ES-I3 (cell line): ENCODE data around the gene ERICH4.
"Not testable (repeated sequence)": the region's sequence is repeated elsewhere in the genome, so short reads cannot be mapped to it uniquely, and the experiment has no call there.

Experiments used
- H3K36me3 ChIP-seq: 2 replicates; pipeline ENCODE4 v1.6.1; 2013; ENCODE audit warnings: mild to moderate bottlenecking, low read length, control low read depth, moderate library complexity; ENCODE audit not compliant: insufficient read depth
- H3K4me1 ChIP-seq: 2 replicates; pipeline ENCODE4 v1.6.1; 2013; ENCODE audit warnings: mild to moderate bottlenecking, control low read depth, low read length; ENCODE audit not compliant: insufficient read depth
- H3K9ac ChIP-seq: 2 replicates; pipeline ENCODE4 v1.6.1; 2013; ENCODE audit warnings: low read depth, mild to moderate bottlenecking, low read length, moderate library complexity
- H3K9me3 ChIP-seq: 2 replicates; pipeline ENCODE4 v1.6.1; 2013; ENCODE audit warnings: mild to moderate bottlenecking, low read length, moderate library complexity; ENCODE audit not compliant: control insufficient read depth, insufficient read depth

Gene ERICH4

GRCh38 chr19:41408846-41409245 lies 34.1 kb upstream of the ERICH4 start:
- not testable (repeated sequence) for H3K9me3 ChIP-seq, H3K9ac ChIP-seq, H3K36me3 ChIP-seq
- H3K4me1 ChIP-seq: peaks cover 24% of the 10 kb centered on the region

- no peaks in the 10 kb centered on the region for H3K36me3 ChIP-seq
- H3K9ac ChIP-seq: no peak overlapping the region; the same call in 1 of the 2 replicates
- H3K9me3 ChIP-seq: no peaks in the 10 kb centered on the region
- peaks cover 24% of the 10 kb centered on the region for H3K4me1 ChIP-seq
Observed at GRCh38 chr19:41409288-41409687, 33.7 kb upstream of the ERICH4 start.

- H3K9me3 ChIP-seq: no peaks in the 10 kb centered on the region
- H3K36me3 ChIP-seq: no peaks in the 10 kb centered on the region; the same call in 1 of the 2 replicates
- peaks cover 24% of the 10 kb centered on the region for H3K4me1 ChIP-seq
- H3K9ac ChIP-seq: no peak overlapping the region
Observed at GRCh38 chr19:41410336-41411054, 32.5 kb upstream of the ERICH4 start.

GRCh38 chr19:41411100-41411967 lies 31.6 kb upstream of the ERICH4 start:
- Histone ChIP-seq H3K9me3 (no peaks in the 10 kb centered on the region), H3K9ac (no peak overlapping the region), H3K4me1 (peaks cover 24% of the 10 kb centered on the region), H3K36me3 (no peaks in the 10 kb centered on the region; the same call in 1 of the 2 replicates)

- Histone ChIP-seq H3K9ac (no peak overlapping the region), H3K9me3 (no peaks in the 10 kb centered on the region), H3K4me1 (peaks cover 22% of the 10 kb centered on the region), H3K36me3 (no peaks in the 10 kb centered on the region; the same call in 1 of the 2 replicates)
Observed at GRCh38 chr19:41411968-41412265, 31.0 kb upstream of the ERICH4 start.

GRCh38 chr19:41412953-41413352 lies 30.0 kb upstream of the ERICH4 start:
- Histone ChIP-seq H3K9ac (no peak overlapping the region), H3K9me3 (no peaks in the 10 kb centered on the region), H3K36me3 (no peaks in the 10 kb centered on the region; the same call in 1 of the 2 replicates), H3K4me1 (peaks cover 13% of the 10 kb centered on the region)

GRCh38 chr19:41413947-41414346 lies 29.0 kb upstream of the ERICH4 start:
- H3K4me1 ChIP-seq: peaks cover 7% of the 10 kb centered on the region
- H3K36me3 ChIP-seq: no peaks in the 10 kb centered on the region; the same call in 1 of the 2 replicates
- H3K9me3 ChIP-seq: no peaks in the 10 kb centered on the region
- H3K9ac ChIP-seq: no peak overlapping the region

GRCh38 chr19:41414461-41414860 lies 28.5 kb upstream of the ERICH4 start:
- peaks cover 2% of the 10 kb centered on the region for H3K4me1 ChIP-seq
- no peaks in the 10 kb centered on the region; the same call in 1 of the 2 replicates for H3K36me3 ChIP-seq

GRCh38 chr19:41415154-41415571 lies 27.8 kb upstream of the ERICH4 start:
- H3K36me3 ChIP-seq: peaks cover 1% of the 10 kb centered on the region
- H3K9ac ChIP-seq: no peak overlapping the region
- no peaks in the 10 kb centered on the region; the same call in 1 of the 2 replicates for H3K4me1 ChIP-seq
- H3K9me3 ChIP-seq: no peaks in the 10 kb centered on the region

More at GRCh38 chr19:41414461-41414860, 28.5 kb upstream of the ERICH4 start:
- Histone ChIP-seq H3K9ac (no peak overlapping the region), H3K9me3 (no peaks in the 10 kb centered on the region)

GRCh38 chr19:41416194-41416674 lies 26.7 kb upstream of the ERICH4 start:
- H3K36me3 ChIP-seq: peaks cover 4% of the 10 kb centered on the region

GRCh38 chr19:41420101-41420880 lies 22.7 kb upstream of the ERICH4 start:
- Histone ChIP-seq H3K9me3 (no peaks in the 10 kb centered on the region), H3K4me1 (no peaks in the 10 kb centered on the region; the same call in 1 of the 2 replicates), H3K9ac (no peak overlapping the region), H3K36me3 (peaks cover 4% of the 10 kb centered on the region)

More at GRCh38 chr19:41416194-41416674, 26.7 kb upstream of the ERICH4 start:
- no peak overlapping the region for H3K9ac ChIP-seq
- H3K9me3 ChIP-seq: no peaks in the 10 kb centered on the region
- H3K4me1 ChIP-seq: no peaks in the 10 kb centered on the region; the same call in 1 of the 2 replicates

GRCh38 chr19:41421314-41421713 lies 21.6 kb upstream of the ERICH4 start:
- no peaks in the 10 kb centered on the region for H3K9me3 ChIP-seq
- peaks cover 4% of the 10 kb centered on the region for H3K36me3 ChIP-seq
- no peaks in the 10 kb centered on the region; the same call in 1 of the 2 replicates for H3K4me1 ChIP-seq
- no peak overlapping the region for H3K9ac ChIP-seq

GRCh38 chr19:41421973-41422372 lies 21.0 kb upstream of the ERICH4 start:
- Histone ChIP-seq H3K4me1 (peaks cover 3% of the 10 kb centered on the region; the same call in 1 of the 2 replicates), H3K9me3 (no peaks in the 10 kb centered on the region), H3K36me3 (peaks cover 4% of the 10 kb centered on the region), H3K9ac (no peak overlapping the region)

GRCh38 chr19:41422456-41422855 lies 20.5 kb upstream of the ERICH4 start:
- Histone ChIP-seq H3K36me3 (peaks cover 4% of the 10 kb centered on the region), H3K4me1 (peaks cover 3% of the 10 kb centered on the region; the same call in 1 of the 2 replicates), H3K9ac (no peak overlapping the region), H3K9me3 (no peaks in the 10 kb centered on the region)
